ENCODE measurements around the gene MRPL2. TPM values are rescaled to one million over a fixed set of nuclear protein-coding genes. Genes with fewer than 3 reads are reported as not detected.

MRPL2 gene
- total and polyA plus RNA-seq, 11 donors: 54.0 to 142 (median 88.4) TPM

DNA sequence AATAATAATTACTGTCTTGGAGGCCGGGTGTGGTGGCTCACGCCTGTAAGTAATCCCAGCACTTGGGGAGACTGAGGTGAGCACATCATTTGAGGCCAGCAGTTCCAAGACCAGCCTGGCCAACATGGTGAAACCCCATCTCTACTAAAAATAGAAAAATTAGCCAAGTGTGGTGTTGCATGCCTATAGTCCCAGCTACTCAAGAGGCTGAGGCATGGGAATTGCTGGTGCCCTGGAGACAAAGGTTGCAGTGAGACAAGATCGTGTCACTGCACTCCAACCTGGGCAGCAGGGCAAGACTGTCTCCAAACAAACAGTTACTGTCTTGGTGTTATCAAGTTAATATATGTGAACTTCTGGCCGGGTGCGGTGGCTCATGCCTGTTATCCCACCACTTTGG lies 32.9 kb downstream of the MRPL2 start:
- intact Hi-C loops (cut with DNase I): no loop called here
- 87 to 92% (median 91%) methylated on average over 5 of the region's 5 CpGs for WGBS, 4 donors
- Histone ChIP-seq H3K27ac (no peak overlapping the region), H3K27me3 (no peaks in the 10 kb centered on the region), H3K4me1 (peaks cover 0 to 27% (median 18%) of the 10 kb centered on the region in 12 donors), H3K9me3 (no peaks in the 10 kb centered on the region), H3K36me3 (peaks cover 6 to 78% (median 71%) of the 10 kb centered on the region in 9 donors), H3K4me3 (no peak overlapping the region)
- TF ChIP-seq POLR2A (IDR thresholded peaks at IDR 0.05): no peak
- TF ChIP-seq, protein P1, sequence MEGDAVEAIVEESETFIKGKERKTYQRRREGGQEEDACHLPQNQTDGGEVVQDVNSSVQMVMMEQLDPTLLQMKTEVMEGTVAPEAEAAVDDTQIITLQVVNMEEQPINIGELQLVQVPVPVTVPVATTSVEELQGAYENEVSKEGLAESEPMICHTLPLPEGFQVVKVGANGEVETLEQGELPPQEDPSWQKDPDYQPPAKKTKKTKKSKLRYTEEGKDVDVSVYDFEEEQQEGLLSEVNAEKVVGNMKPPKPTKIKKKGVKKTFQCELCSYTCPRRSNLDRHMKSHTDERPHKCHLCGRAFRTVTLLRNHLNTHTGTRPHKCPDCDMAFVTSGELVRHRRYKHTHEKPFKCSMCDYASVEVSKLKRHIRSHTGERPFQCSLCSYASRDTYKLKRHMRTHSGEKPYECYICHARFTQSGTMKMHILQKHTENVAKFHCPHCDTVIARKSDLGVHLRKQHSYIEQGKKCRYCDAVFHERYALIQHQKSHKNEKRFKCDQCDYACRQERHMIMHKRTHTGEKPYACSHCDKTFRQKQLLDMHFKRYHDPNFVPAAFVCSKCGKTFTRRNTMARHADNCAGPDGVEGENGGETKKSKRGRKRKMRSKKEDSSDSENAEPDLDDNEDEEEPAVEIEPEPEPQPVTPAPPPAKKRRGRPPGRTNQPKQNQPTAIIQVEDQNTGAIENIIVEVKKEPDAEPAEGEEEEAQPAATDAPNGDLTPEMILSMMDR (IDR thresholded peaks at IDR 0.05): no peak
- ATAC-seq: no peak
- DNase-seq: no peak

DNA sequence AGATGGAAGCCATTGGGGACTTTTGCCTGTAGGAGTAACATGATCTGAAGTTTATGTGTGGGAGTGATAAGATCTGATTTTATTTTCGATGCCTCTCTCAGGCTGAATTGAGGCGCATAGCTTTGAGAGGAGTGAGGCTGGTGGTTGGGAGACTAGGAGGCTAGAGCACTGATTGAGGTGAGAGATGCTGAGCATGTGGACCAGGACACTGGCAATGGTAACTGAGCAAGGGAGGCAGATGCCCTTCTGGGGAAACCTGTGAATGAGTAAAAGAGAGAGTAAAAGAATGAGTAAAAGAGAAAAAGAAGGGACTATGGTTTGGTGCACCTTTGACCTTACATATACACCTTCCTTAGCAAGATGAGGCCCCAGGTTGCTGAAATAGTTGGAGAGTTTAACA lies 34.8 kb downstream of the MRPL2 start:
- Histone ChIP-seq H3K27me3 (no peaks in the 10 kb centered on the region), H3K36me3 (peaks cover 6 to 73% (median 63%) of the 10 kb centered on the region in 9 donors), H3K4me1 (peaks cover 0 to 35% (median 26%) of the 10 kb centered on the region in 12 donors), H3K27ac (no peak overlapping the region), H3K4me3 (no peak overlapping the region), H3K9me3 (no peaks in the 10 kb centered on the region)
- ATAC-seq: no peak
- TF ChIP-seq POLR2A (IDR thresholded peaks at IDR 0.05): no peak
- TF ChIP-seq, protein P1 (IDR thresholded peaks at IDR 0.05): no peak
- intact Hi-C loops (cut with DNase I): no loop called here
- no peak for DNase-seq
- WGBS, 4 donors: 80 to 92% (median 87%) methylated on average over 2 of the region's 2 CpGs

DNA sequence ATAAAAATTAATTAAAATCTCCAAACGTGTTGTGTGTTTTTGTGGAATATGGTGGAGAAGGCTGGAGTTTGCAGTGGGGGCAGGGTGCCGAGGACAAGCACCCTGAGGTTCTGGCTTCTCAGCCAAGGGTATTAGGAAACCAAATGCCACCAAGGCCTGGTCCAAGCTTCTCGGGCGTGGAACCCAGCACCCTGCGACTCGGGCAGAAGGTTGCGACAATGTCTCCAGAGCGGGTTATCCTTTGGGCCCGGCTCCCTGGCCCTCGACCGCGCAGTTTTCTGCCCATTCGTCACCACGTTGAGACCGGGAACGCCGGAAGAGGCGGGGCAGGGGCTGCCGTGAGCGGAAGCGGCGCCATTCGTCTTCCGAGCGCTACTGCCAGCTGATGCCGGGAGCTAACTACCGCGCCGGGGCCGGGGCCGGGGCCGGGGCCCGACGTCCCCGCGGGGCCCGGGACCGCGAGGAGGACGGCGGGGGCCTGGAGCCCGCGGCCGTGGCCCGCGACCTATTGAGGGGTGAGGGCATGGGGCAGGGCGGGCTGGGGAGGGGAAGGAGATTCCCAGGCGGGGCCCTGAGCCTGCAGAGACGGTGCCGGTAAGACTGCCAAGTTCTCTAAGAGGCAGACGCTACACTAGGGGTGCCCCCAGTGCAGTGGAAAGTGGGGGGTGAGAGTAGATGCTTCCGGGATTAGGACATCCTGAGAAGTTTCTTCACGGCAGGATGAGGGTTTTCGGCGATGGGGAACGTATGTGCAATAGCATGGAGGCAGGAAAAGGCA lies 37.8 kb downstream of the MRPL2 start, which contains the start of gene RRP36:
Gene RRP36, plus strand, starts transcription at position 354 of the 778 bp plus-strand sequence. Its CDS starts 32 bp downstream, at position 386.
- peak; percentile 42 to 89 (median 83) for ATAC-seq
- Histone ChIP-seq H3K9me3 (no peaks in the 10 kb centered on the region), H3K27ac (peak within 1 kb of the TSS; percentile 7 to 96 (median 87)), H3K4me3 (peak within 1 kb of the TSS; percentile 72 to 98 (median 92)), H3K27me3 (no peaks in the 10 kb centered on the region), H3K36me3 (peaks cover 6 to 68% (median 61%) of the 10 kb centered on the region in 9 donors), H3K4me1 (peaks cover 0 to 58% (median 41%) of the 10 kb centered on the region in 12 donors)
- intact Hi-C loops (cut with DNase I): loop anchor here in 1 of 10 donors (2.0 kb wide), 1 partner anchor 31 kb away; the partner anchor contains the start of gene CUL7
- WGBS, 4 donors: 1 to 4% (median 1%) methylated on average over 14 to 56 of the region's 56 CpGs
- peak; percentile 81 to 91 (median 86) for DNase-seq
- peak in 1 of 2 donors; percentile 47 for TF ChIP-seq POLR2A (IDR thresholded peaks at IDR 0.05)
- TF ChIP-seq, protein P1 (IDR thresholded peaks at IDR 0.05): no peak

DNA sequence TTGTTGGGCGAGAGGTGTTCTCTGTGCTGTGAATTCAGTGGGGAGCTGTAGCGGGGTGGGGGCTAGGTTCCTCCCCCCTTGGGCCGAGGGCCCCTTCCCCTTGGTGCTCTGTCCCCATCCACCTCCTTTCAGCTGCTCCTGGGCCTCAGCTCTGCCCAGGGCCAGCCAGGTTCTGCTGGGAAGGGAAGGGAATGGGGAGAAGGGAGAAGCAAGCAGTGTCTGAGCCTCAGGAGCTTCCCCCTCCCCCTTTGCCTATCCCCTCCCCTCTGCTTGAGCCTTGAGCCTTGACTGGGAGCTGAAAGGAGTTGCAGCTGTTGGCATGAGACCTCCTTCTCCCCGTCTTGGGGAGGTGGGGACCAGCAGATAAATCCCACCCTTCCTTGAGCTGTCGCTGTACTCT lies 38.4 kb downstream of the MRPL2 start:
- peaks cover under 1 to 62% (median 54%) of the 10 kb centered on the region in 9 donors for H3K36me3 ChIP-seq
- intact Hi-C loops (cut with DNase I): loop anchor here in 1 of 10 donors (2.0 kb wide), 1 partner anchor 32 kb away; the partner anchor contains the start of gene CUL7

More for the DNA sequence above, 38.4 kb downstream of the MRPL2 start:
- no peaks in the 10 kb centered on the region for H3K27me3 ChIP-seq
- H3K9me3 ChIP-seq: no peaks in the 10 kb centered on the region
- no peak for TF ChIP-seq POLR2A (IDR thresholded peaks at IDR 0.05)
- TF ChIP-seq, protein P1 (IDR thresholded peaks at IDR 0.05): no peak
- ATAC-seq (peak in 1 of 4 donors; percentile 2), DNase-seq (no peak)
- H3K27ac ChIP-seq: peak overlapping the region; percentile 7 to 96 (median 87)
- H3K4me1 ChIP-seq: peaks cover 0 to 64% (median 47%) of the 10 kb centered on the region in 12 donors
- 49 to 61% (median 56%) methylated on average over 3 to 5 of the region's 5 CpGs for WGBS, 4 donors
- peak overlapping the region in 11 of 12 donors; percentile 72 to 98 (median 92) for H3K4me3 ChIP-seq

Measured in heart left ventricle (tissue), 16 donors.